Jurkat, Clone E6-1 (cell line): ENCODE results near the gene SLC66A1.
A peak's percentile ranks its signal among the peaks of the same experiment; 100 is the strongest.

Experiments used
- DNase-seq: peaks from one replicate; pipeline ENCODE4 v3.0.0-alpha.2; 2011; ENCODE audit warnings: low read depth, low spot score
- H3K4me3 ChIP-seq: 2 replicates; pipeline ENCODE4 v1.5.1; 2011; ENCODE audit warnings: mild to moderate bottlenecking, low read length, control low read depth, moderate library complexity

The SLC66A1 gene

DNA sequence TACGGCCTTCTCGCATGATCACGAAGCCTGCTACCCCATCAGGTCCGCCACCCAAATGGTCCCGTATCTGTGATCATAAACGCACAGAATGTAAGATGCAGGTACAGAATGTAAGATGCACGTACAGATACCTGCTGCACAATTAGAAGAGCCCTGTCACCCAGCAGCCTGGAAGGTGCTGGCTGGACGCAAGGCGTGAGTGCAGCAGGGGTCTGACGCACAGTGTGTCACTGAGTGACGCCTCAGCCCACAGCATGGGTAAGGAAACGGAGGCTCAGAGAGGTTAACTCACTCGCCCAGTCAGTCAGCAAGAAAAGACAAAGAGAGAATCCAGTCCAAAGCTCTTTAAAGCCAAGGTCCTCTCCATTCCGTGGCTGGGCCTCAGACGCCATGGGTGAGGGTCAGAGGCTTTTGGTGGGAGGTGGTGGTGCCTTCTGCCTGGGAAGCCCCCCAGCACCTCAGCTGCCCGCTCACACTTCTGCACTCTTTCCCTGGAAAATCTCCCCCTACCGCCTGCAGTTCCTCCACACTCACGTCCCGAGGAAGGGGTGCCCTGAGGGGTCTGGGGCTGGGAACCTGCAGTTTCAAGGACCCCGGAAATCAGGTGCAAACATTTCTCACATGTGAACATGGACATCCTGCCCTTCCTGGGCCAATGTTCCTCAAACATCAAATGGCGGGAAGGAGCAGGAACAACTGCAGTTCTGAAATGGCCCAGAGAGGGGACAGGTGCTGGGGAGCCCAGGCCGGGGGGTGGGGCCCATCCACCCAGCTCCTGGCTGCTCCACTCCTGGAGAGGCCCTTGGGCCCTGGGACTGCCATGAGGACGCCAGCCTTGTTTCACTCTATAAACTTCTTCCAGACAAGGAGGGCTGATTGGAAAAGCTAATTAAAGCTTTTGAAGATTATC is 59.4 kb downstream of the SLC66A1 start:
- H3K4me3 ChIP-seq = no peak overlapping the region
- no peak for DNase-seq

DNA sequence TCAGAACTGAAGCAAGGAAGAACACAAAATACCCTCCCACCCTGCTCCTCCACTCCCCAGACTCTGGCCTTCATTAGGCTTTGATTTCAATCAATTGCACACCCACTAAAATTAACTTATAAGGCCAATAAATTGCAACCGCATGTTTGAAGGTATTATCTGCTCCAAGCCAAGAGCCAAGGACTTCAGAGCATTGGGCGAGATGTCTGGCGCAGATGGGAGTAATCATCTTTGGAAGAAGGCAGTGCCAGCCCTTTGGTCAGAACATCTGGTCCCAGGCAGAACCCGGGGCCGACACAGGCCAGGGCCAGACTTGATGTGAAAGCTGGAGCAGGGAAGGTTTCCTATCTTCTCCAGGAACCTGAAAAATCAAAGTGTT is 60.0 kb downstream of the SLC66A1 start:
- no peak overlapping the region for H3K4me3 ChIP-seq
- DNase-seq = no peak

DNA sequence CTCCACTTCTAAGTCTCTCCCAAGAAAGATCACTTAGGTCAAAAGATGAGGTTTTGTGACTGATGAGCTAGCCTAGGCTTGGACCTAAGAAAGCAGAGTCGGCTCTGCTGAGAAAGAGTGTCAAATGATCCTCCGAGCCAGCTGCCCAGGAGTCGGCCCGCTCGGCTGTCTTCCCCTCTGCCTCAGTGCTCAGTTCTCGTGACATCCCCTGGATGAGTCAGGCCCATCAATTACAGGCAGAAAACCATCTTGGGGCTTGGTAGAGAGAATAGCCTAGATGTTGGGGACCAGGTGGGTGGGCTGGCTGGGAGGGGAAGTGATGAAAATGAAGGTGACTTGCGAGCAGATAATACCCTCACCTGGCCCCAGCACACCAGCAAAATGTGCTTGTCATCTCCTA is 60.5 kb downstream of the SLC66A1 start:
- DNase-seq = no peak
- H3K4me3 ChIP-seq = no peak overlapping the region

DNA sequence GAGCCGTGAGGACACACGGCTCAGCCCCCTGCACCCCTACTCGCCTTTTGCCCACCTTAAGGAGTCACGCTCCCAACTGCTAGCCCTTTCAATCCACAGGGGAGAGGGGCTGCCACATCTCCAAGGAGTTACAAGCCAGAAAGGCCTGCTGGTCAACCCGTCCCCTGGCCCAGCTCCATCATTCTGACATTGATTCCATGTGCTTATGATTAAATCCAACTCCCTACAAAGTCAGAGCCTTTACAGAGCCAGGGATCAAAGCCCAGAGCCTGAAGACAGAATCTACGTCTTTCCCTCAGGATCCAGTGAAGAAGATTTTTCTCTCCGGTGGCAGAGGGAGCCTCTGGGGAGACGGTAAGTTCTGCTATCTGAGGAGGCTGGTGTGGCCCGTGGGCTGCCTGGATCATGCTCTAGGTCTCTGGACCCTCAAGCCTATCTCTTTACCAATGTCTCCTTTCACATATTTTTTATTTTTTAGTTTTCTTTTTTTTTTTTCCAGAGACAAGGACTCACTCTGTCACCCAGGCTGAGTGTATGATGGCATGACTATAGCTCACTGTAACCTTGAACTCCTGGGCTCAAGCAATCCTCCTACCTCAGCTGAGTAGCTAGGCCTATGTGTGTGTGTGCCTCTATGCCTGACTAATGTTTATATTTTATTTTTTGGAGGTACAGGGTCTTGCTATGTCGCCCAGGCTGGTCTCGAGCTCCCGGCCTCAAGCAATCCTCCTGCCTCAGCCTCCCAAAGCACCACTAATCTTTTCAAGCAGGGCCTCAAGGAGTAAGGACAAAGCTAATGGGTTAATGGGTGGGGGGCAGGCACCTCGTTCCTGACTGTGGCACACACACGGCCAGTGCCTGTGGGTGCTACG is 61.3 kb downstream of the SLC66A1 start:
- no peak overlapping the region for H3K4me3 ChIP-seq
- DNase-seq = no peak

DNA sequence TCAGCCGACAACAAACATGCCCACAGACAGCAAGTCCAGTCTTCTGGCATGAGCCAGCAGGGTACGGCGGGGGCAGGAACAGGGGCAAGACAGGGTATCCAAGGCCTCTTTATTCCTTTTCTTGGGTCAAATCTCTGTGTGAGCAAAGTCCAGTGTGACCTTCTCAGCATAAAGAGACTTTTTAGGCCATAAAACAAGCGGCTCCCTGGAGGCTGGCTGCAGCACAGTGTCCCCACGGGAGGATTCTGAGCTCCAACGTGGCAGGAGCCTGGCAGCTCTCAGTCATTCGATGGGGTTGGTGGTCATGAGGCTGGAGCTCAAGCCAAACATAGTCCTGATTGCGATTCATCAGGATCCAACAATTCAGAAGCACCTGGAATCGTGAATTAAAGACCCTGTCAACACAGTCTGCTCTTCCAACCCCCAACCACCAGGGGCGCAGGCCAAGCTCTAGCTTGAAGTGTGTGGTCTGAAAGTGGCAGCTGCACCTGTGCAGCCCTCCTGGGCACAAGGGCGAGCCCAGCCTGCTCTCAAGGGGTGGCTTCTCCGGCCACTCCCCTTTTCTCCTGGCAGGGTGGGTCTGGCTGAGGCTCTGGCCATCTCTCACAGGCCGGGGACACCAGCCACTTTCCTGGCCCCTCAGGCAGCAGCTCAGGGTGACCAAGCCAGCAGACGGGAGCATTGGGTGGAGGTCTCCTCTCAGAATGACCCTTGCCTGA is 62.1 kb downstream of the SLC66A1 start:
- no peak overlapping the region for H3K4me3 ChIP-seq
- DNase-seq = peak; percentile 49

DNA sequence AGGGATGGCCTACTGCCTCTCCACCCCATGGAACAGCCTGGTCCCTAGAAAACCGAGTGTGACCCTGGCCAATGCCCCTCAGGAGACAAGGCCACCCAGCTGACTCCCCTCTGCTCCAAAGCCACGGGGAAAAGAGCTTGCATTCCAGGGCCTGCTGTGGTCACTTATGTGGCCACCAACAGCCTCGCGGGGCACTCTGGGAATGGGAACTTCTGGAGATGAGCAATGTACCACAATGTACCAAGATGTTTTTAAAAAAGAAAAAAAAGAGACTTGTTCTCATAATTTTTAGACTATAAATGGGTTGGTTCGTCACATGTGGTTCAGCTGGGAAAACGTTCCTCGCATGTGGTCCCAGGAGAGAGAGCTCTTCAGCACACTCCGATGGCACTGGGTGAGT is 62.8 kb downstream of the SLC66A1 start:
- H3K4me3 ChIP-seq = no peak overlapping the region
- no peak for DNase-seq

- no peak for DNase-seq
- H3K4me3 ChIP-seq = no peak overlapping the region
These were observed 63.7 kb downstream of the SLC66A1 start for GRCh38 chr1:19375631-19376400.

- no peak for DNase-seq
- H3K4me3 ChIP-seq = no peak overlapping the region
These were observed 64.6 kb downstream of the SLC66A1 start for GRCh38 chr1:19376428-19377372.

GRCh38 chr1:19377812-19378718 is 65.9 kb downstream of the SLC66A1 start:
- H3K4me3 ChIP-seq = no peak overlapping the region
- DNase-seq = no peak
